HG03196 (cell line): ENCODE data around the gene XPO5.

ENCODE experiments used
- ATAC-seq: cut with Tn5 transposase; IDR thresholded peaks from one replicate; pipeline ENCODE4 v1.9.1; 2021; ENCODE audit not compliant: unreplicated experiment

The XPO5 gene

DNA sequence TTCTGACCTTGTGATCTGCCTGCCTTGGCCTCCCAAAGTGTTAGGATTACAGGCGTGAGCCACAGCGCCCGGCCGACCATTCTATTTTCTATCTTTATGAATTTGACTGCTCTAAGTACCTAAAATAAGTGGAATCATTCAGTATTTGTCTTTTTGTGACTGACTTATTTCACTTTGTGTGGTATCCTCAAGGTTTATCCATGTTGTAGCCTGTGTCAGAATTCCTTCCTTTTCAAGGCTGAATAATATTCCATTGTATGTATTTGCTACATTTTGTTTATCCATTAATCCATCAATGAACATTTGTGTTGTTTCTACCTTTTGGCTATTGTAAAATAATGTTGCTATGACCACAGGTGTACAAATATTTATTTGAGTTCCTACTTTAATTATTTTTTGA lies 103.3 kb downstream of the XPO5 start:
- ATAC-seq, result no peak
